H1 (cell line): Measurements from ENCODE around the gene ASL. TPM values are rescaled to one million over a fixed set of nuclear protein-coding genes. Genes with fewer than 3 reads are reported as not detected.

ENCODE experiments used
- CTCF ChIA-PET: fragments of 300-600 bp; sonication (Branson Sonifier 250); formaldehyde crosslinking; loops from one replicate; lab custom pipeline; 2021; ENCODE audit not compliant: partially characterized antibody; lab: Charles Lee
- POLR2A ChIA-PET: fragments of 300-600 bp; sonication (Branson Sonifier 250); formaldehyde crosslinking; loops from one replicate; lab custom pipeline; 2021; ENCODE audit warnings: inconsistent platforms; ENCODE audit not compliant: partially characterized antibody; lab: Charles Lee
- DNase-seq, 2 experiments: peaks; one replicate each; pipeline versions ENCODE4 v3.0.0 to v3.0.0-alpha.2; 2010 to 2022; ENCODE audit warnings: low spot score in 2 of 2, low read depth in 1 of 2, mixed read lengths in 1 of 2
- FAIRE-seq: peaks from 2 replicates; lab custom pipeline; 2011; peaks lifted over from hg19 to GRCh38; lab: Jason Lieb, UNC
- H2AFZ ChIP-seq: 2 replicates; pipeline ENCODE4 v1.8.1; 2012; ENCODE audit warnings: low read length, inconsistent platforms
- H2AK5ac ChIP-seq: 2 replicates; pipeline ENCODE4 v1.6.1; 2013; ENCODE audit warnings: low read depth, low read length
- H2BK120ac ChIP-seq: replicated peaks from 2 replicates; pipeline ENCODE3; 2013; ENCODE audit warnings: low read depth, low read length, inconsistent platforms
- H2BK12ac ChIP-seq: 2 replicates; pipeline ENCODE4 v1.6.1; 2013; ENCODE audit warnings: low read depth, low read length
- H2BK15ac ChIP-seq: 2 replicates; pipeline ENCODE4 v1.6.1; 2013; ENCODE audit warnings: low read length
- H2BK20ac ChIP-seq: 2 replicates; pipeline ENCODE4 v1.6.1; 2013; ENCODE audit warnings: low read length
- H2BK5ac ChIP-seq: 2 replicates; pipeline ENCODE4 v1.6.1; 2013; ENCODE audit warnings: low read depth, low read length
- H3K14ac ChIP-seq: 2 replicates; pipeline ENCODE4 v1.6.1; 2013; ENCODE audit warnings: inconsistent platforms; ENCODE audit not compliant: insufficient read length
- H3K18ac ChIP-seq: 2 replicates; pipeline ENCODE4 v1.6.1; 2013; ENCODE audit warnings: low read length; ENCODE audit errors: extremely low read depth
- H3K23ac ChIP-seq: 2 replicates; pipeline ENCODE4 v1.6.1; 2013; ENCODE audit warnings: inconsistent platforms; ENCODE audit not compliant: insufficient read length
- H3K23me2 ChIP-seq: 2 replicates; pipeline ENCODE4 v1.6.1; 2013; ENCODE audit warnings: low read depth, low read length
- H3K27ac ChIP-seq: 2 replicates; pipeline ENCODE4 v1.6.1; 2011; ENCODE audit warnings: low read depth, low read length, inconsistent platforms
- H3K27me3 ChIP-seq, 4 experiments: replicated peaks in 1 of 4; 1 replicate in 1 of 4; 2 replicates in 3 of 4; pipeline versions ENCODE4 v1.6.1 to v1.8.1; 2011 to 2013; ENCODE audit warnings: low read length in 3 of 4, mild to moderate bottlenecking in 3 of 4, inconsistent platforms in 2 of 4, mixed read lengths in 2 of 4, moderate library complexity in 1 of 4; ENCODE audit not compliant: control insufficient read depth in 3 of 4, insufficient read depth in 3 of 4; ENCODE audit errors: extremely low read depth in 1 of 4
- H3K36me3 ChIP-seq, 4 experiments: 2 replicates each; pipeline versions ENCODE4 v1.6.1 to v1.8.1; 2011 to 2013; ENCODE audit warnings: mild to moderate bottlenecking in 4 of 4, low read length in 3 of 4, moderate library complexity in 2 of 4, control low read depth in 1 of 4, inconsistent platforms in 1 of 4; ENCODE audit not compliant: insufficient read depth in 4 of 4, control insufficient read depth in 2 of 4
- H3K4ac ChIP-seq: replicated peaks from 2 replicates; pipeline ENCODE3; 2013; ENCODE audit warnings: low read length, low read depth, mixed read lengths, inconsistent platforms; ENCODE audit not compliant: insufficient read length
- H3K4me1 ChIP-seq, 4 experiments: replicated peaks in 1 of 4; 1 replicate in 1 of 4; 2 replicates in 3 of 4; pipeline versions ENCODE4 v1.6.1 to v1.8.1; 2011 to 2013; ENCODE audit warnings: low read length in 3 of 4, inconsistent platforms in 2 of 4, mixed read lengths in 1 of 4; ENCODE audit not compliant: insufficient read depth in 4 of 4, control insufficient read depth in 3 of 4
- H3K4me2 ChIP-seq, 2 experiments: 2 replicates each; pipeline versions ENCODE4 v1.6.1 to v1.8.1; 2011 to 2013; ENCODE audit warnings: low read depth in 2 of 2, low read length in 2 of 2, control low read depth in 1 of 2, inconsistent platforms in 1 of 2, mild to moderate bottlenecking in 1 of 2; ENCODE audit not compliant: insufficient read depth in 1 of 2
- H3K4me3 ChIP-seq, 4 experiments: fragments of 200-600, 300-600 bp in 1 of 4; sonication (generic), shearing (Covaris generic), sonication (Bioruptor Twin) in 1 of 4; 2 replicates each; pipeline versions ENCODE4 v1.5.1 to v1.8.1; 2011 to 2016; ENCODE audit warnings: low read length in 4 of 4, low read depth in 3 of 4, control low read depth in 2 of 4, inconsistent platforms in 2 of 4, mild to moderate bottlenecking in 2 of 4, mixed read lengths in 1 of 4, moderate library complexity in 1 of 4; ENCODE audit not compliant: insufficient read depth in 2 of 4; ENCODE audit errors: extremely low read depth in 1 of 4
- H3K56ac ChIP-seq: replicated peaks from 2 replicates; pipeline ENCODE3; 2013; ENCODE audit warnings: low read depth, mild to moderate bottlenecking, mixed read lengths, low read length, inconsistent platforms; ENCODE audit not compliant: insufficient read length
- H3K79me1 ChIP-seq: 2 replicates; pipeline ENCODE4 v1.6.1; 2013; ENCODE audit warnings: low read depth, low read length, control low read depth
- H3K79me2 ChIP-seq, 2 experiments: 2 replicates each; pipeline versions ENCODE4 v1.6.1 to v1.8.1; 2012 to 2013; ENCODE audit warnings: low read length in 2 of 2, mild to moderate bottlenecking in 2 of 2, inconsistent platforms in 1 of 2; ENCODE audit not compliant: insufficient read depth in 2 of 2, control insufficient read depth in 1 of 2
- H3K9ac ChIP-seq, 4 experiments: replicated peaks in 1 of 4; 1 replicate in 1 of 4; 2 replicates in 3 of 4; pipeline versions ENCODE4 v1.6.1 to v1.8.1; 2011 to 2013; ENCODE audit warnings: low read depth in 3 of 4, low read length in 3 of 4, control low read depth in 2 of 4, mild to moderate bottlenecking in 2 of 4, moderate library complexity in 2 of 4, inconsistent platforms in 1 of 4; ENCODE audit errors: extremely low read depth in 1 of 4
- H3K9me3 ChIP-seq, 2 experiments: 2 replicates each; pipeline versions ENCODE4 v1.6.1 to v1.8.1; 2012 to 2013; ENCODE audit warnings: mild to moderate bottlenecking in 2 of 2, moderate library complexity in 2 of 2, control low read depth in 1 of 2, inconsistent platforms in 1 of 2, low read depth in 1 of 2, low read length in 1 of 2, mixed read lengths in 1 of 2; ENCODE audit not compliant: insufficient read depth in 2 of 2
- H4K20me1 ChIP-seq, 2 experiments: replicated peaks in 1 of 2; 2 replicates each; pipeline versions ENCODE3 to v1.8.1; 2011 to 2013; ENCODE audit warnings: inconsistent platforms in 2 of 2, low read length in 2 of 2, mild to moderate bottlenecking in 1 of 2; ENCODE audit not compliant: insufficient read depth in 2 of 2, control insufficient read depth in 1 of 2
- H4K5ac ChIP-seq: 2 replicates; pipeline ENCODE4 v1.6.1; 2013; ENCODE audit warnings: low read length, low read depth, mixed read lengths, inconsistent platforms; ENCODE audit not compliant: insufficient read length
- H4K8ac ChIP-seq: 2 replicates; pipeline ENCODE4 v1.8.0; 2013; ENCODE audit warnings: mild to moderate bottlenecking, moderate library complexity, low read length, inconsistent platforms; ENCODE audit not compliant: insufficient read depth; ENCODE audit errors: extremely low read depth
- H4K91ac ChIP-seq: replicated peaks from 2 replicates; pipeline ENCODE3; 2013; ENCODE audit warnings: low read length, mixed read lengths, inconsistent platforms; ENCODE audit not compliant: insufficient read length
- CHD2 ChIP-seq: IDR thresholded peaks from 2 replicates; pipeline ENCODE4 v1.6.1; 2012; ENCODE audit warnings: low read length, improper control_type of control experiment
- JUND ChIP-seq: IDR thresholded peaks from 2 replicates; pipeline ENCODE4 v1.6.1; 2011; ENCODE audit warnings: mild to moderate bottlenecking, improper control_type of control experiment, low read length
- WGBS, 2 experiments: shearing (Covaris generic) in 1 of 2; methylation state at CpG; one replicate each; pipeline versions ENCODE4 v1.1.6 to v1.1.7; 2013 to 2015; ENCODE audit warnings: low lambda C conversion rate in 2 of 2, mixed read lengths in 2 of 2, inconsistent platforms in 1 of 2, low coverage in 1 of 2, missing lambda C conversion rate in 1 of 2; ENCODE audit not compliant: insufficient replicate concordance in 2 of 2, insufficient coverage in 1 of 2, insufficient read length in 1 of 2; ENCODE audit errors: extremely low coverage in 1 of 2, missing lambda C conversion rate in 1 of 2; 5-methylcytosine and 5-hydroxymethylcytosine counted together
- polyA plus RNA-seq, 7 experiments: library from polyadenylated mRNA; depleted of rRNA in 3 of 7; stranded (reverse) in 5 of 7; unstranded in 2 of 7; fragments of >200 nt in 5 of 7; fragments of 200-250 nt in 2 of 7; gene quantifications; 1 replicate in 5 of 7; 2 replicates in 1 of 7; 4 replicates in 1 of 7; pipeline versions ENCODE4 v1.2.1 to v1.2.3, GENCODE V29; 2011 to 2013; ENCODE audit warnings: missing spikeins in 2 of 7, mixed read lengths in 2 of 7
- total RNA-seq: library from RNA; stranded (reverse); fragmentation: NEBNext Ultra II Directional; extraction: Animal tissue kit (Norgen Biotek cat#: 25700); gene quantifications from 2 replicates; pipeline ENCODE4 v1.2.1, GENCODE V29; 2021

Gene ASL
- total and polyA plus RNA-seq, 2 of the 8 experiments (the other 6 are each of a cell fraction or from before 2014, with no cell fraction given), result 23.3 to 35.3 TPM

GRCh38 chr7:66039094-66039670 is 36.4 kb upstream of the ASL start:
- WGBS, 2 experiments, result 89% methylated on average over 3 of the region's 3 CpGs; no CpG with 5 or more reads in 1 of the 2 experiments
- TF ChIP-seq CHD2 (no peak), JUND (no peak)
- no peak overlapping the region for H2BK15ac ChIP-seq
- H2BK120ac ChIP-seq, result no peak overlapping the region
- no peak overlapping the region for H2BK5ac ChIP-seq
- ChIA-PET POLR2A (no interaction called here), CTCF (interaction anchor here (2.7 kb wide), 1 partner anchor 9 kb away, joined by 9 read pairs; no protein-coding TSS in a partner anchor)
- no peaks in the 10 kb centered on the region for H3K79me2 ChIP-seq
- no peak for FAIRE-seq
- H2BK20ac ChIP-seq, result no peak overlapping the region
- H4K8ac ChIP-seq, result no peak overlapping the region
- no peak overlapping the region for H4K91ac ChIP-seq
- no peak overlapping the region for H3K14ac ChIP-seq
- peaks cover 0 to 6% (median 2%) of the 10 kb centered on the region in 4 experiments; a peak in 1 of 7 replicates for H3K4me1 ChIP-seq
- DNase-seq, result no peak
- no peak overlapping the region for H3K4me2 ChIP-seq
- no peak overlapping the region for H3K18ac ChIP-seq
- H3K36me3 ChIP-seq, result no peaks in the 10 kb centered on the region
- no peaks in the 10 kb centered on the region for H3K79me1 ChIP-seq
- no peak overlapping the region for H3K4me3 ChIP-seq
- no peak overlapping the region for H2AFZ ChIP-seq
- no peaks in the 10 kb centered on the region for H3K9me3 ChIP-seq
- H3K9ac ChIP-seq, result no peak overlapping the region
- no peak overlapping the region for H4K5ac ChIP-seq
- no peaks in the 10 kb centered on the region; the same call in 1 of the 2 replicates for H3K23me2 ChIP-seq
- H2BK12ac ChIP-seq, result no peak overlapping the region
- H3K23ac ChIP-seq, result no peak overlapping the region
- no peak overlapping the region for H3K56ac ChIP-seq
- H3K4ac ChIP-seq, result no peak overlapping the region
- H4K20me1 ChIP-seq, result no peaks in the 10 kb centered on the region
- no peaks in the 10 kb centered on the region; a peak in 1 of 7 replicates for H3K27me3 ChIP-seq
- no peak overlapping the region for H3K27ac ChIP-seq
- H2AK5ac ChIP-seq, result no peak overlapping the region
